Naive thymus-derived CD4-positive, alpha-beta T cell (primary cell): ENCODE results near the gene GPR151. TPM values are rescaled to one million over a fixed set of nuclear protein-coding genes. Genes with fewer than 3 reads are reported as not detected.

Experiments used
- ATAC-seq: fragments of 150-1000 bp; cut with Tn5 transposase; 2 replicates; pipeline ENCODE4 v1.10.0; 2021; ENCODE audit warnings: mild to moderate bottlenecking, moderate library complexity
- CTCF ChIA-PET: fragments of 350-600 bp; sonication (Branson Sonifier 250); formaldehyde crosslinking; loops from one replicate; lab custom pipeline; 2021; ENCODE audit warnings: antibody characterized with exemption; lab: Charles Lee
- POLR2A ChIA-PET: fragments of 350-600 bp; sonication (Branson Sonifier 250); formaldehyde crosslinking; loops from one replicate; lab custom pipeline; 2021; ENCODE audit warnings: antibody characterized with exemption, inconsistent platforms; lab: Charles Lee
- DNase-seq, 9 donors: peaks; one replicate each; pipeline versions ENCODE4 v3.0.0 to v3.0.0-alpha.2; 2020 to 2022; ENCODE audit warnings: mixed read lengths in 1 of 9
- H3K27ac ChIP-seq: one replicate; pipeline ENCODE4 v1.7.0; 2013; ENCODE audit warnings: mild to moderate bottlenecking, low read depth, low read length, moderate library complexity
- H3K27me3 ChIP-seq, 2 donors: one replicate each; pipeline ENCODE4 v1.7.0; 2013; ENCODE audit warnings: low read length in 2 of 2, mild to moderate bottlenecking in 2 of 2, moderate library complexity in 2 of 2; ENCODE audit not compliant: control insufficient read depth in 2 of 2, insufficient read depth in 2 of 2
- H3K36me3 ChIP-seq, 3 experiments: 1 replicate in 2 of 3; 2 replicates in 1 of 3; pipeline ENCODE4 v1.7.0; 2013; ENCODE audit warnings: low read length in 3 of 3, mild to moderate bottlenecking in 3 of 3, moderate library complexity in 1 of 3; ENCODE audit not compliant: insufficient read depth in 3 of 3, control insufficient read depth in 2 of 3
- H3K4me1 ChIP-seq, 2 donors: one replicate each; pipeline ENCODE4 v1.7.0; 2013; ENCODE audit warnings: low read length in 2 of 2, mild to moderate bottlenecking in 2 of 2, moderate library complexity in 1 of 2; ENCODE audit not compliant: control insufficient read depth in 2 of 2, insufficient read depth in 2 of 2
- H3K4me3 ChIP-seq: 2 replicates; pipeline ENCODE4 v1.7.0; 2013; ENCODE audit warnings: mild to moderate bottlenecking, low read length
- H3K9me3 ChIP-seq, 3 experiments: 1 replicate in 2 of 3; 2 replicates in 1 of 3; pipeline ENCODE4 v1.7.0; 2013; ENCODE audit warnings: low read length in 3 of 3; ENCODE audit not compliant: control insufficient read depth in 2 of 3
- H3K27ac Mint-ChIP-seq, 9 donors: one replicate each; pipeline ENCODE4 v1.8.0; 2020 to 2022; ENCODE audit warnings: mixed read lengths in 9 of 9, mild to moderate bottlenecking in 8 of 9, moderate library complexity in 5 of 9, inconsistent platforms in 2 of 9
- H3K27me3 Mint-ChIP-seq, 5 donors: one replicate each; pipeline ENCODE4 v1.8.0; 2021 to 2022; ENCODE audit warnings: mixed read lengths in 5 of 5, mild to moderate bottlenecking in 1 of 5
- H3K36me3 Mint-ChIP-seq, 5 donors: one replicate each; pipeline ENCODE4 v1.8.0; 2020 to 2022; ENCODE audit warnings: mixed read lengths in 5 of 5, mild to moderate bottlenecking in 3 of 5, inconsistent platforms in 1 of 5
- H3K4me1 Mint-ChIP-seq, 7 donors: one replicate each; pipeline ENCODE4 v1.8.0; 2020 to 2022; ENCODE audit warnings: mixed read lengths in 7 of 7, mild to moderate bottlenecking in 3 of 7, inconsistent platforms in 1 of 7
- H3K4me3 Mint-ChIP-seq, 10 donors: one replicate each; pipeline ENCODE4 v1.8.0; 2020 to 2022; ENCODE audit warnings: mild to moderate bottlenecking in 10 of 10, mixed read lengths in 10 of 10, moderate library complexity in 6 of 10, inconsistent platforms in 2 of 10
- H3K9me3 Mint-ChIP-seq, 11 donors: one replicate each; pipeline ENCODE4 v1.8.0; 2020 to 2022; ENCODE audit warnings: mixed read lengths in 11 of 11, mild to moderate bottlenecking in 4 of 11, inconsistent platforms in 1 of 11, moderate library complexity in 1 of 11
- intact Hi-C, 2 donors: fragments of 100-400 bp; cut with micrococcal nuclease; formaldehyde crosslinking; loops; one replicate each; pipeline ENCODE4 v1.15.1; 2023
- polyA plus RNA-seq, 2 donors: library from polyadenylated mRNA; unstranded; fragments of 300-500 nt; fragmentation: Illumina TruSeq; gene quantifications; one replicate each; pipeline ENCODE4 v1.2.3, GENCODE V29; 2021
- total RNA-seq, 6 experiments: library from RNA in 5 of 6; stranded (reverse) in 5 of 6; gene quantifications; 1 replicate in 5 of 6; 2 replicates in 1 of 6; pipeline ENCODE4 v1.2.3 and lab custom pipeline; 2021 to 2026

Gene GPR151
- total and polyA plus RNA-seq, 7 experiments from 2014 or later, result 0.09 TPM; not detected in 6

GRCh38 chr5:146527785-146528184 lies 11.8 kb upstream of the GPR151 start:
- no peak overlapping the region for H3K4me3 ChIP-seq
- no peak overlapping the region for H3K27ac ChIP-seq
- ChIA-PET POLR2A (no interaction called here), CTCF (interaction anchor here (0.5 kb wide), 1 partner anchor 14 kb away, joined by 3 read pairs; no protein-coding TSS in a partner anchor)
- Mint-ChIP-seq H3K36me3 (no peaks in the 10 kb centered on the region), H3K27me3 (peaks cover 2 to 20% (median 4%) of the 10 kb centered on the region in 5 donors), H3K9me3 (no peaks in the 10 kb centered on the region), H3K4me1 (peaks cover 0 to 8% (median 0%) of the 10 kb centered on the region in 7 donors), H3K27ac (no peak overlapping the region), H3K4me3 (no peak overlapping the region)
- no peaks in the 10 kb centered on the region for H3K36me3 ChIP-seq
- no peak for ATAC-seq
- intact Hi-C loops, result no loop called here
- no peaks in the 10 kb centered on the region for H3K9me3 ChIP-seq
- DNase-seq, result no peak
- no peaks in the 10 kb centered on the region for H3K27me3 ChIP-seq
- no peaks in the 10 kb centered on the region for H3K4me1 ChIP-seq

GRCh38 chr5:146523698-146524097 lies 7.7 kb upstream of the GPR151 start:
- Mint-ChIP-seq H3K4me1 (peaks cover 0 to 3% (median 0%) of the 10 kb centered on the region in 7 donors), H3K9me3 (no peaks in the 10 kb centered on the region), H3K27me3 (peaks cover 9 to 25% (median 10%) of the 10 kb centered on the region in 5 donors), H3K27ac (no peak overlapping the region), H3K4me3 (no peak overlapping the region), H3K36me3 (no peaks in the 10 kb centered on the region)
- CTCF ChIA-PET, result interaction anchor here (0.5 to 1.3 kb wide), 2 partner anchors 21 to 122 kb away, joined by 3 read pairs; no protein-coding TSS in a partner anchor
- no peak for DNase-seq
- Histone ChIP-seq H3K4me1 (no peaks in the 10 kb centered on the region), H3K36me3 (no peaks in the 10 kb centered on the region), H3K27ac (no peak overlapping the region), H3K9me3 (no peaks in the 10 kb centered on the region), H3K27me3 (no peaks in the 10 kb centered on the region), H3K4me3 (no peak overlapping the region)
- POLR2A ChIA-PET, result no interaction called here
- ATAC-seq, result no peak
- intact Hi-C loops, result no loop called here

- no peak for DNase-seq
- Mint-ChIP-seq H3K27ac (no peak overlapping the region), H3K4me3 (no peak overlapping the region), H3K36me3 (no peaks in the 10 kb centered on the region), H3K27me3 (peaks cover 9 to 20% (median 10%) of the 10 kb centered on the region in 5 donors), H3K4me1 (peaks cover 0 to 3% (median 0%) of the 10 kb centered on the region in 7 donors), H3K9me3 (no peaks in the 10 kb centered on the region)
- Histone ChIP-seq H3K27me3 (no peaks in the 10 kb centered on the region), H3K4me1 (no peaks in the 10 kb centered on the region), H3K36me3 (no peaks in the 10 kb centered on the region), H3K9me3 (no peaks in the 10 kb centered on the region), H3K27ac (no peak overlapping the region), H3K4me3 (no peak overlapping the region)
- intact Hi-C loops, result no loop called here
- ChIA-PET POLR2A (interaction anchor here (0.5 kb wide), 1 partner anchor 151 kb away, joined by 3 read pairs; no protein-coding TSS in a partner anchor), CTCF (interaction anchor here (0.6 to 1.1 kb wide), 2 partner anchors 12 to 34 kb away, joined by 3 to 4 read pairs; no protein-coding TSS in a partner anchor)
- ATAC-seq, result no peak
Observed at GRCh38 chr5:146521403-146522106, 5.6 kb upstream of the GPR151 start.

- H3K4me1 ChIP-seq, result no peaks in the 10 kb centered on the region
- ATAC-seq, result no peak
- Mint-ChIP-seq H3K27ac (no peak overlapping the region), H3K4me3 (no peak overlapping the region), H3K9me3 (no peaks in the 10 kb centered on the region), H3K4me1 (peaks cover 0 to 3% (median 0%) of the 10 kb centered on the region in 7 donors), H3K36me3 (no peaks in the 10 kb centered on the region), H3K27me3 (peaks cover 9 to 17% (median 10%) of the 10 kb centered on the region in 5 donors)
- no peak overlapping the region for H3K27ac ChIP-seq
- H3K27me3 ChIP-seq, result no peaks in the 10 kb centered on the region
- H3K9me3 ChIP-seq, result no peaks in the 10 kb centered on the region
- DNase-seq, result no peak
- CTCF ChIA-PET, result interaction anchor here (1.1 kb wide), 1 partner anchor 12 kb away, joined by 4 read pairs; no protein-coding TSS in a partner anchor
- no peak overlapping the region for H3K4me3 ChIP-seq
- H3K36me3 ChIP-seq, result no peaks in the 10 kb centered on the region
- intact Hi-C loops, result no loop called here
- POLR2A ChIA-PET, result interaction anchor here (0.5 to 0.7 kb wide), 2 partner anchors 11 to 150 kb away, joined by 3 read pairs; no protein-coding TSS in a partner anchor
Observed at GRCh38 chr5:146520731-146521130, 4.7 kb upstream of the GPR151 start.

- Histone ChIP-seq H3K9me3 (no peaks in the 10 kb centered on the region), H3K36me3 (no peaks in the 10 kb centered on the region), H3K4me1 (no peaks in the 10 kb centered on the region), H3K27me3 (no peaks in the 10 kb centered on the region), H3K4me3 (no peak overlapping the region), H3K27ac (no peak overlapping the region)
- H3K36me3 Mint-ChIP-seq, result peaks cover 0 to 1% (median 0%) of the 10 kb centered on the region in 5 donors
- peaks cover 9 to 17% (median 10%) of the 10 kb centered on the region in 5 donors for H3K27me3 Mint-ChIP-seq
- intact Hi-C loops, result no loop called here
- no peak overlapping the region for H3K4me3 Mint-ChIP-seq
- POLR2A ChIA-PET, result no interaction called here
- DNase-seq (no peak), ATAC-seq (no peak)
- H3K4me1 Mint-ChIP-seq, result peaks cover 0 to 3% (median 0%) of the 10 kb centered on the region in 7 donors
- CTCF ChIA-PET, result no interaction called here
- H3K9me3 Mint-ChIP-seq, result no peaks in the 10 kb centered on the region
- H3K27ac Mint-ChIP-seq, result no peak overlapping the region
Observed at GRCh38 chr5:146519554-146519953, 3.6 kb upstream of the GPR151 start.

GRCh38 chr5:146515473-146516150 lies 378 bp downstream of the GPR151 start:
- Histone ChIP-seq H3K27me3 (no peaks in the 10 kb centered on the region), H3K4me3 (no peak overlapping the region), H3K4me1 (no peaks in the 10 kb centered on the region), H3K9me3 (no peaks in the 10 kb centered on the region), H3K27ac (no peak overlapping the region), H3K36me3 (peaks cover 0 to 6% (median 4%) of the 10 kb centered on the region in 3 experiments)
- intact Hi-C loops, result no loop called here
- DNase-seq (no peak), ATAC-seq (no peak)
- peaks cover 0 to 5% (median 3%) of the 10 kb centered on the region in 5 donors for H3K27me3 Mint-ChIP-seq
- POLR2A ChIA-PET, result no interaction called here
- peak overlapping the region in 2 of 9 donors; percentile 32 to 43 for H3K27ac Mint-ChIP-seq
- CTCF ChIA-PET, result no interaction called here
- H3K4me3 Mint-ChIP-seq, result no peak overlapping the region
- H3K36me3 Mint-ChIP-seq, result peaks cover 0 to 12% (median 4%) of the 10 kb centered on the region in 5 donors
- H3K9me3 Mint-ChIP-seq, result no peaks in the 10 kb centered on the region
- peaks cover 0 to 3% (median 0%) of the 10 kb centered on the region in 7 donors for H3K4me1 Mint-ChIP-seq
